SK-N-SH (cell line): ENCODE measurements around the gene CRACR2A. TPM values are rescaled to one million over a fixed set of nuclear protein-coding genes. Genes with fewer than 3 reads are reported as not detected.

Experiments used
- CTCF ChIA-PET: fragments of 300-600, 350-600 bp; formaldehyde crosslinking; extraction: SDS; loops from one replicate; lab custom pipeline; 2021; lab: Yijun Ruan, JAX
- POLR2A ChIA-PET: fragments of 350-600 bp; sonication (Branson Sonifier 250); formaldehyde crosslinking; extraction: SDS; loops from one replicate; lab custom pipeline; 2020; ENCODE audit warnings: antibody characterized with exemption, inconsistent platforms; lab: Yijun Ruan, JAX
- DNase-seq: peaks from one replicate; pipeline ENCODE4 v3.0.0; 2012
- H2AFZ ChIP-seq: fragments of 200-600 bp; sonication (generic); 2 replicates; pipeline ENCODE4 v1.8.1; 2016; ENCODE audit warnings: antibody characterized with exemption, mild to moderate bottlenecking, low read depth
- H3F3A ChIP-seq: fragments of 200-600 bp; sonication (generic); replicated peaks from 2 replicates; pipeline ENCODE3; 2016; ENCODE audit warnings: antibody characterized with exemption, mild to moderate bottlenecking; ENCODE audit not compliant: insufficient read depth
- H3K27ac ChIP-seq, 2 experiments: fragments of 200-500 bp in 1 of 2; fragments of 200-600 bp in 1 of 2; sonication (Bioruptor generic) in 1 of 2; sonication (generic), shearing (Covaris generic) in 1 of 2; 2 replicates each; pipeline versions ENCODE4 v1.5.1 to v1.6.1; 2014 to 2016; ENCODE audit warnings: low read depth in 2 of 2, inconsistent platforms in 1 of 2, low read length in 1 of 2, mild to moderate bottlenecking in 1 of 2, mixed read lengths in 1 of 2
- H3K27me3 ChIP-seq: fragments of 200-600 bp; sonication (generic), shearing (Covaris generic); 2 replicates; pipeline ENCODE4 v1.6.1; 2016; ENCODE audit warnings: mixed run types; ENCODE audit not compliant: insufficient read depth
- H3K36me3 ChIP-seq, 2 experiments: fragments of 200-500 bp in 1 of 2; fragments of 200-600 bp in 1 of 2; sonication (Bioruptor generic) in 1 of 2; sonication (generic) in 1 of 2; replicated peaks in 1 of 2; 2 replicates each; pipeline versions ENCODE3 to v1.5.1; 2014 to 2016; ENCODE audit warnings: low read length in 1 of 2, mild to moderate bottlenecking in 1 of 2; ENCODE audit not compliant: insufficient read depth in 2 of 2, control insufficient read depth in 1 of 2
- H3K4me1 ChIP-seq, 2 experiments: fragments of 200-500 bp in 1 of 2; fragments of 200-600 bp in 1 of 2; sonication (Bioruptor generic) in 1 of 2; sonication (generic), shearing (Covaris generic) in 1 of 2; 2 replicates each; pipeline versions ENCODE4 v1.5.1 to v1.6.1; 2014 to 2016; ENCODE audit warnings: low read depth in 1 of 2, low read length in 1 of 2, mixed run types in 1 of 2; ENCODE audit not compliant: insufficient read depth in 2 of 2, control insufficient read depth in 1 of 2
- H3K4me2 ChIP-seq: fragments of 200-600 bp; sonication (generic), shearing (Covaris generic); 2 replicates; pipeline ENCODE4 v1.6.1; 2017; ENCODE audit warnings: mixed run types
- H3K4me3 ChIP-seq, 2 experiments: fragments of 200-500 bp in 1 of 2; fragments of 200-600 bp in 1 of 2; sonication (Bioruptor generic) in 1 of 2; sonication (generic), shearing (Covaris generic) in 1 of 2; 2 replicates each; pipeline versions ENCODE4 v1.5.1 to v1.8.1; 2014 to 2016; ENCODE audit warnings: low read depth in 2 of 2, inconsistent platforms in 1 of 2, low read length in 1 of 2, mild to moderate bottlenecking in 1 of 2, mixed read lengths in 1 of 2, moderate library complexity in 1 of 2
- H3K79me2 ChIP-seq: fragments of 200-600 bp; sonication (generic); 2 replicates; pipeline ENCODE4 v1.8.1; 2017; ENCODE audit warnings: mild to moderate bottlenecking; ENCODE audit not compliant: insufficient read depth
- H3K9ac ChIP-seq: fragments of 200-600 bp; sonication (generic); 2 replicates; pipeline ENCODE4 v1.6.1; 2017; ENCODE audit warnings: mixed run types
- H3K9me2 ChIP-seq: fragments of 200-600 bp; sonication (generic); 2 replicates; pipeline ENCODE4 v1.6.1; 2017; ENCODE audit warnings: mixed run types
- H3K9me3 ChIP-seq: fragments of 200-600 bp; sonication (generic); 2 replicates; pipeline ENCODE4 v1.6.1; 2017; ENCODE audit warnings: mixed run types, mild to moderate bottlenecking, moderate library complexity
- H4K20me1 ChIP-seq: fragments of 200-600 bp; sonication (generic); 2 replicates; pipeline ENCODE4 v1.6.1; 2017; ENCODE audit warnings: mild to moderate bottlenecking, mixed run types; ENCODE audit not compliant: insufficient read depth
- ELF1 ChIP-seq: IDR thresholded peaks from 2 replicates; pipeline ENCODE4 v1.4.0; 2012
- FOSL2 ChIP-seq: IDR thresholded peaks from 2 replicates; pipeline ENCODE4 v1.4.0; 2012; ENCODE audit warnings: low read depth, mild to moderate bottlenecking, moderate library complexity, borderline replicate concordance
- FOXJ3 ChIP-seq: sonication (generic); formaldehyde crosslinking; IDR thresholded peaks from 2 replicates; pipeline ENCODE4 v1.5.1; 2020; ENCODE audit warnings: mild to moderate bottlenecking, missing genetic modification reagents
- FOXM1 ChIP-seq: IDR thresholded peaks from 2 replicates; pipeline ENCODE4 v1.4.0; 2012; ENCODE audit warnings: low read depth, mild to moderate bottlenecking
- GATA2 ChIP-seq: sonication (generic); formaldehyde crosslinking; IDR thresholded peaks from 2 replicates; pipeline ENCODE4 v1.5.0; 2020; ENCODE audit warnings: mild to moderate bottlenecking, missing genetic modification reagents
- JUND ChIP-seq: IDR thresholded peaks from 2 replicates; pipeline ENCODE4 v1.4.0; 2012
- MXI1 ChIP-seq: IDR thresholded peaks from 2 replicates; pipeline ENCODE4 v1.6.1; 2012; ENCODE audit warnings: mild to moderate bottlenecking, low read depth, low read length, improper control_type of control experiment
- RCOR1 ChIP-seq: fragments of 150-350 bp; IDR thresholded peaks from 2 replicates; pipeline ENCODE4 v1.6.1; 2017; ENCODE audit warnings: antibody characterized with exemption, low read length
- RXRA ChIP-seq: IDR thresholded peaks from 2 replicates; pipeline ENCODE4 v1.4.0; 2012; ENCODE audit warnings: low read depth, mild to moderate bottlenecking, borderline replicate concordance
- SIN3A ChIP-seq: IDR thresholded peaks from 2 replicates; pipeline ENCODE4 v1.6.1; 2012; ENCODE audit warnings: low read depth, mild to moderate bottlenecking, low read length, moderate library complexity, borderline replicate concordance
- YY1 ChIP-seq: IDR thresholded peaks from 2 replicates; pipeline ENCODE4 v1.4.0; 2012; ENCODE audit warnings: low read depth, mild to moderate bottlenecking
- WGBS: methylation state at CpG from one replicate; pipeline ENCODE4 v1.1.6; 2017; ENCODE audit warnings: low lambda C conversion rate; 5-methylcytosine and 5-hydroxymethylcytosine counted together
- polyA plus RNA-seq, 3 experiments: library from polyadenylated mRNA; depleted of rRNA; stranded (reverse); fragments of >200 nt; gene quantifications; 2 replicates each; pipeline ENCODE4 v1.2.3, GENCODE V29; 2012
- TF ChIP-seq, protein P1 (sequence below): IDR thresholded peaks from 2 replicates; pipeline ENCODE4 v1.4.0; 2012; ENCODE audit warnings: low read depth
- TF ChIP-seq, protein P2 (sequence below): fragments of 200-600 bp; sonication (generic); IDR thresholded peaks from 2 replicates; pipeline ENCODE4 v1.6.1; 2017; ENCODE audit warnings: antibody characterized with exemption, mild to moderate bottlenecking, moderate library complexity
- TF ChIP-seq, protein P3 (sequence below): IDR thresholded peaks from 2 replicates; pipeline ENCODE4; 2012

Gene CRACR2A
- polyA plus RNA-seq, 1 of the 3 experiments (the other 2 are of a cell fraction): 0.12 TPM

DNA sequence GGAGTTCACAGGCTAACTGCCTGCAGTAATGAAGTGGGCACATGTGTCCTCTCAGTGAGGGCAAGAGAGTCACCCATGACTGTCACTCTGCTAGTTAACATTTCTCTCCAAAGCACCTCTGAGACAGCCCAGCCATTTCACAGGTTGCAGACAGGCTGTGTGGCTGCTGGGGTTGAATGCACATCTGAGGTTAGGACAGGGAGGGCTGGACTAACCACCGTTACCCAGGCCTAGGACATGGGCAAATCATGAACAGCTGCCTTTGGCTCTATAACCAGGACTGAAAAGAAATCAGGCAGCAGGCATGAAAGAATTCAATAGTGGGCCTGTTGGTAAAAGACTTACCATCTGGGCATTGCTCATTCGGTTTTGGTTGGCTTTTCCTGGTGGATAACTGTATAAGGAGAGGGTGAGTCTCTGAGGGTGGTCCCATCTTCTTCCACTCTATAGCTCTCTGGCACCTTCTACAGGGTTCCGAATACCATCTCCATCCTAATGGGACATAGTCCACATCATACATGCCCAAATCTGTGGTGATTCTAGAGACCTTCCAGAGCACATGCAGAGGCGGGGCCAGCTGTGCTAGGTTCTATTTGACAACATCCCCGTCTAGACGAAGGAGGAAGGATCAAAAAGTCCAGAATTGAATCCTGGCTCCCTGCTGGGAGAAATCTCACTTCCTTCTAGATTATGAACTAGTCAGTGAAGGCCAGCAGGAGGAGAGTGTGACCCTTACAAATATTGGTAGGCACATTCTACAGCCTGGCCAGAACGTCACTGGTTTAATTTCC, 10.8 kb downstream of the CRACR2A start:
- no peak overlapping the region for H3K4me3 ChIP-seq
- no peak for TF ChIP-seq FOXM1
- TF ChIP-seq, protein P1, sequence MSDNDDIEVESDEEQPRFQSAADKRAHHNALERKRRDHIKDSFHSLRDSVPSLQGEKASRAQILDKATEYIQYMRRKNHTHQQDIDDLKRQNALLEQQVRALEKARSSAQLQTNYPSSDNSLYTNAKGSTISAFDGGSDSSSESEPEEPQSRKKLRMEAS: no peak
- TF ChIP-seq, protein P2, sequence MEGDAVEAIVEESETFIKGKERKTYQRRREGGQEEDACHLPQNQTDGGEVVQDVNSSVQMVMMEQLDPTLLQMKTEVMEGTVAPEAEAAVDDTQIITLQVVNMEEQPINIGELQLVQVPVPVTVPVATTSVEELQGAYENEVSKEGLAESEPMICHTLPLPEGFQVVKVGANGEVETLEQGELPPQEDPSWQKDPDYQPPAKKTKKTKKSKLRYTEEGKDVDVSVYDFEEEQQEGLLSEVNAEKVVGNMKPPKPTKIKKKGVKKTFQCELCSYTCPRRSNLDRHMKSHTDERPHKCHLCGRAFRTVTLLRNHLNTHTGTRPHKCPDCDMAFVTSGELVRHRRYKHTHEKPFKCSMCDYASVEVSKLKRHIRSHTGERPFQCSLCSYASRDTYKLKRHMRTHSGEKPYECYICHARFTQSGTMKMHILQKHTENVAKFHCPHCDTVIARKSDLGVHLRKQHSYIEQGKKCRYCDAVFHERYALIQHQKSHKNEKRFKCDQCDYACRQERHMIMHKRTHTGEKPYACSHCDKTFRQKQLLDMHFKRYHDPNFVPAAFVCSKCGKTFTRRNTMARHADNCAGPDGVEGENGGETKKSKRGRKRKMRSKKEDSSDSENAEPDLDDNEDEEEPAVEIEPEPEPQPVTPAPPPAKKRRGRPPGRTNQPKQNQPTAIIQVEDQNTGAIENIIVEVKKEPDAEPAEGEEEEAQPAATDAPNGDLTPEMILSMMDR: no peak
- no peak for TF ChIP-seq SIN3A
- no peak for TF ChIP-seq MXI1
- TF ChIP-seq RXRA: no peak
- TF ChIP-seq, protein P3, sequence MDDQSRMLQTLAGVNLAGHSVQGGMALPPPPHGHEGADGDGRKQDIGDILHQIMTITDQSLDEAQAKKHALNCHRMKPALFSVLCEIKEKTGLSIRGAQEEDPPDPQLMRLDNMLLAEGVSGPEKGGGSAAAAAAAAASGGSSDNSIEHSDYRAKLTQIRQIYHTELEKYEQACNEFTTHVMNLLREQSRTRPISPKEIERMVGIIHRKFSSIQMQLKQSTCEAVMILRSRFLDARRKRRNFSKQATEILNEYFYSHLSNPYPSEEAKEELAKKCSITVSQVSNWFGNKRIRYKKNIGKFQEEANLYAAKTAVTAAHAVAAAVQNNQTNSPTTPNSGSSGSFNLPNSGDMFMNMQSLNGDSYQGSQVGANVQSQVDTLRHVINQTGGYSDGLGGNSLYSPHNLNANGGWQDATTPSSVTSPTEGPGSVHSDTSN: no peak
- TF ChIP-seq JUND: no peak
- no peak for TF ChIP-seq YY1
- no peak for TF ChIP-seq FOXJ3 (CRISPR knock-in tag)
- TF ChIP-seq, all 33 proteins: peak for 0
- H3K9ac ChIP-seq: no peak overlapping the region
- H3K79me2 ChIP-seq: no peaks in the 10 kb centered on the region
- no peak overlapping the region for H3K4me2 ChIP-seq
- H3F3A ChIP-seq: no peaks in the 10 kb centered on the region
- WGBS: 51% methylated on average over 6 of the region's 7 CpGs
- no peaks in the 10 kb centered on the region for H3K4me1 ChIP-seq
- H2AFZ ChIP-seq: no peak overlapping the region
- no peaks in the 10 kb centered on the region for H3K9me3 ChIP-seq
- POLR2A ChIA-PET: no interaction called here
- CTCF ChIA-PET: interaction anchor here (1.0 kb wide), 1 partner anchor 442 kb away, joined by 4 read pairs; no protein-coding TSS in a partner anchor
- H3K27me3 ChIP-seq: no peaks in the 10 kb centered on the region; the same call in 1 of the 2 replicates
- H3K36me3 ChIP-seq: no peaks in the 10 kb centered on the region
- no peak overlapping the region for H3K27ac ChIP-seq
- H4K20me1 ChIP-seq: no peaks in the 10 kb centered on the region
- H3K9me2 ChIP-seq: no peaks in the 10 kb centered on the region
- DNase-seq: no peak

DNA sequence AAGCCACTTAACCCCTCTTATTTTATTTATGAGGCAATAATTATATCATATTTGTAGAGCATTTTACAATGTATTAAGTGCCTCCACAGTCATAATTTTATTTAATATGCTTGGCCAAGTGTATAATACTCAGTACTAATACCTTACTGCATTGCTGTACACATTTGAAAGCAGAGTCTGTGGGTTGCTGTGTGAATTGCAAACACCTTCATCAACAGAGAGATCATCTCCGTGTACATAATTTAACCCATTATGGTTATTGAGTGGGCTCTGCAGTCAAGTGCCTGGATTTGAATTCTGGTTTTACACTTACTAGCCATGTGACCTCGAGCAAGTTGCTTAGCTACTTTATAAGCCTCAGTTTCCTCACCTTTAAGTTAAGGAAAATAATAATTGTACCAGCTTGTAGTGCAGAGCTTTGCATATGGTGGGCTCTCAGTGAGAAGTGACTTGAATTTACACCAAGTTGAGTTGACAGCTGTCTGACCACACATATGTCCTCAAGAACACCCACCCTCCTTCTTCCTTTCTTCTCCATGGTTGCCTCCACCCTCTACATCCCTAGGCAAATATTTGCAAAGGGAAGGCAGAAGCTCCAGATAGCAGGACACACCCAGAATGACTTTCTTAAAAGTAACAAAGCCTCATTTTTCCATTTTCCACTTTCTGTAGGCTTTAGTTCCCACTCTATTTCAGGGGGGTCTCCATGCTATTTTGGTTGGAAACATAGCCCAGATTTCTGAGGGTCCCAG, 12.3 kb downstream of the CRACR2A start:
- Histone ChIP-seq H2AFZ (no peak overlapping the region), H3K9me3 (no peaks in the 10 kb centered on the region), H3K9ac (no peak overlapping the region), H3K4me1 (no peaks in the 10 kb centered on the region), H3K36me3 (no peaks in the 10 kb centered on the region), H3K4me3 (no peak overlapping the region), H4K20me1 (no peaks in the 10 kb centered on the region), H3K27me3 (peaks cover 6% of the 10 kb centered on the region; the same call in 1 of the 2 replicates), H3K27ac (no peak overlapping the region), H3F3A (no peaks in the 10 kb centered on the region), H3K9me2 (no peaks in the 10 kb centered on the region), H3K79me2 (no peaks in the 10 kb centered on the region), H3K4me2 (no peak overlapping the region)
- ChIA-PET CTCF (interaction anchor here (1.0 to 1.8 kb wide), 3 partner anchors 12 to 440 kb away, joined by 3 to 8 read pairs (median 4); partner anchors contain the start of gene CRACR2A), POLR2A (no interaction called here)
- DNase-seq: no peak
- TF ChIP-seq ELF1: no peak
- no peak for TF ChIP-seq FOSL2
- TF ChIP-seq RCOR1: no peak
- no peak for TF ChIP-seq GATA2
- WGBS: 33% methylated on average over 2 of the region's 2 CpGs
